SK-N-MC (cell line): ENCODE results near the gene YPEL3.
A peak's percentile ranks its signal among the peaks of the same experiment; 100 is the strongest.

Source experiments
- DNase-seq: peaks from one replicate; pipeline ENCODE4 v3.0.0-alpha.2; 2011; ENCODE audit warnings: low read depth, low spot score
- H3K27ac ChIP-seq: fragments of 200-600 bp; sonication (generic); 2 replicates; pipeline ENCODE4 v1.5.1; 2016; ENCODE audit warnings: mixed run types
- H3K36me3 ChIP-seq: fragments of 200-600 bp; sonication (generic); 2 replicates; pipeline ENCODE4 v1.6.1; 2017; ENCODE audit warnings: antibody characterized with exemption, low read length, mixed read lengths; ENCODE audit not compliant: insufficient read depth
- H3K4me3 ChIP-seq: fragments of 200-600 bp; sonication (generic); 2 replicates; pipeline ENCODE4 v1.5.1; 2016
- H3K9ac ChIP-seq: fragments of 200-600 bp; sonication (generic); 2 replicates; pipeline ENCODE4 v1.8.0; 2017; ENCODE audit warnings: mixed run types, mixed read lengths; ENCODE audit not compliant: insufficient read length
- H3K9me3 ChIP-seq: fragments of 200-600 bp; sonication (generic); 2 replicates; pipeline ENCODE4 v1.6.1; 2017; ENCODE audit warnings: low read depth, mild to moderate bottlenecking, antibody characterized with exemption, low read length, moderate library complexity, mixed read lengths
- EZH2 ChIP-seq: fragments of 200-600 bp; sonication (generic); IDR thresholded peaks from one replicate; pipeline ENCODE4 v1.6.1; 2017; ENCODE audit warnings: antibody characterized with exemption
- FOXP2 ChIP-seq: optimal IDR thresholded peaks from 2 replicates; pipeline ENCODE3; 2011; ENCODE audit warnings: mild to moderate bottlenecking, moderate library complexity; ENCODE audit not compliant: insufficient read depth; ENCODE audit errors: extremely low read length, control extremely low read depth
- POLR2AphosphoS5 ChIP-seq: IDR thresholded peaks from 2 replicates; pipeline ENCODE4 v1.6.1; 2012; ENCODE audit warnings: mild to moderate bottlenecking, low read depth, low read length, borderline replicate concordance

YPEL3 gene

DNA sequence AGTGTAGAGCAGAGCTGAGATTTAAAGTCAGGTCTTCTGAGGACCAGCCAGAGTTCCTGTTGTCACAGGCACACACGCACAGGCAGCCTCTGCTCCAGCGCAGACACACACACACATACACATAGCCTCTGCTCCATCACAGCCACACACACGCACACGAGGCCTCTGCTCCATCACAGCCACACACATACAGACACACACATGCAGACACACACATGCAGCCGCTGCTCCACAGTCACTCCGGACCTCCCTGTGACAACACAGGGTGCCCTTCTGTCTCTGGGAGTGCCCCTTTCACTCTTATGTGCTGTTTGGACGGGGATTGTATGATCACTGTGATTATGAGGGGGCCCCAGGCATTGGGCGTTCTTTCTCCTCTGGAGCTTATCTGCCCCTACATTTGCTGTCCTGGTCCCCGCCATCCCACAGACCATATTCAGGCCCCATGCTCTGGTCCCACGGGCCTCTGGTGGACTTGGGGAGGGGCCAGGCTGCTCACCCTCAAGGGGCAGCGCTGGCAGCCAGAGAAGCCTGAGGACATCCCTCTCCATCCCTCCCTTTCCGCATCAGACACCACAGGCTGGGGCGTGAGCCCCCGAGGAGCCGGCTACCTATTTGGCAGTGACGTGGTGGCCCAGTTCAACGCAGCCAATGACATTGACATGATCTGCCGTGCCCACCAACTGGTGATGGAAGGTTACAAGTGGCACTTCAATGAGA is 11.8 kb downstream of the YPEL3 start:
- H3K9me3 ChIP-seq: no peaks in the 10 kb centered on the region
- no peak overlapping the region for H3K4me3 ChIP-seq
- no peak for DNase-seq
- no peak overlapping the region for H3K27ac ChIP-seq
- no peak overlapping the region for H3K9ac ChIP-seq
- TF ChIP-seq POLR2AphosphoS5 (no peak), EZH2 (no peak), FOXP2 (no peak)
- peaks cover 56% of the 10 kb centered on the region for H3K36me3 ChIP-seq

DNA sequence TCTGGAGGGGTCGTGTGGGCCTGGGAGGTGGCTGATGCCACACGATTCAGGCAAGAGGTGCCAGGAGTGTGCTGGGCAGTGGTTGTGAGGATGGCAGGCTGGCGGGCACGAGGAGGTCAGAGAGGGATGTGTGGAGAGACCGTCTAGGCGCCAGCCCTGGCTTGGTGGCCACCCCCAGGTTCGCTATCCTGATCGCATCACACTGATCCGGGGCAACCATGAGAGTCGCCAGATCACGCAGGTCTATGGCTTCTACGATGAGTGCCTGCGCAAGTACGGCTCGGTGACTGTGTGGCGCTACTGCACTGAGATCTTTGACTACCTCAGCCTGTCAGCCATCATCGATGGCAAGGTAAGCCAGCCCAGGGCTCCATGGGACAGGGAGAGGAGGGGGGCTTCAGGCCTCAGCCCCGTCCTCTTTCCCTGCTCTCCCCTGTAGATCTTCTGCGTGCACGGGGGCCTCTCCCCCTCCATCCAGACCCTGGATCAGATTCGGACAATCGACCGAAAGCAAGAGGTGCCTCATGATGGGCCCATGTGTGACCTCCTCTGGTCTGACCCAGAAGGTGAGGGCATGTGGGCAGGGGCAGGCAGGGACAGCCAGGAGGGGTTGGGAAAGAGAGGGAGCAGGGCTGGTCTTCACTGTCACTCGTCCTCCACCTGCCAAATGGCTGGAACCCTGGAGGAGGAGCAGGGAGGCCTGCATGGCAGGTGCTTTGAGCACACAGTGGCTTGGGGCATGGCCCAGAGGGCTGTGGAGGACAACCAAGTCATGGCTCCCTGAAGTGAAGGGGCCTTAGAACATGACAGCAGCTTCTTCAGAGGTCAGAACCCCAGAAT is 12.6 kb downstream of the YPEL3 start:
- Histone ChIP-seq H3K36me3 (peaks cover 62% of the 10 kb centered on the region), H3K9me3 (no peaks in the 10 kb centered on the region), H3K9ac (no peak overlapping the region), H3K27ac (no peak overlapping the region), H3K4me3 (no peak overlapping the region)
- TF ChIP-seq EZH2: no peak
- no peak for TF ChIP-seq FOXP2
- TF ChIP-seq POLR2AphosphoS5: no peak
- no peak for DNase-seq

DNA sequence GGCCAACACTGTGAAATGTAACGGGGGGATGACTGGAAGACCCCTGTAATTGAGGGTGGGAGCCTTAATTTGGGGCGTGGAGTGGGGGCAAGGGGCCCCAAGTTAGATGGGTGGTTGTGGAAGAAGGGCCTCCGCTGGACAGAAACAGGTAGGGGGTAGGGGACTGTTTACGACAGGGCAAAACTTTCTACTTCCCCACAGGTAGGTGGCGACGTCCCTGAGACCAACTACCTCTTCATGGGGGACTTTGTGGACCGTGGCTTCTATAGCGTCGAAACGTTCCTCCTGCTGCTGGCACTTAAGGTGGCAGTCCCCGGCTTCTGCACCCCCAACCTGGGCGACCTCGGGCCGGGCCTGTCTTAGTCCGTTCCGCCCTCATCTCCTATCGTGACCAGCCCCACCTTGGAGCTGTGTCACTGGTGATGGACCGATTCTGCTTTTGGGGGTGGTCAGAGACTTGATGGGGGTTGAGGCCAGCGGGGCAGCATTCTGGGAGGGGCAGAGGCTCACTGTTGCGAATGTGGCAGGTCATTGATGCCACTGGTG is 13.4 kb downstream of the YPEL3 start:
- peaks cover 70% of the 10 kb centered on the region for H3K36me3 ChIP-seq
- TF ChIP-seq EZH2 (no peak), POLR2AphosphoS5 (no peak), FOXP2 (no peak)
- H3K9ac ChIP-seq: no peak overlapping the region
- no peak for DNase-seq
- no peak overlapping the region for H3K4me3 ChIP-seq
- no peak overlapping the region for H3K27ac ChIP-seq
- no peaks in the 10 kb centered on the region for H3K9me3 ChIP-seq

DNA sequence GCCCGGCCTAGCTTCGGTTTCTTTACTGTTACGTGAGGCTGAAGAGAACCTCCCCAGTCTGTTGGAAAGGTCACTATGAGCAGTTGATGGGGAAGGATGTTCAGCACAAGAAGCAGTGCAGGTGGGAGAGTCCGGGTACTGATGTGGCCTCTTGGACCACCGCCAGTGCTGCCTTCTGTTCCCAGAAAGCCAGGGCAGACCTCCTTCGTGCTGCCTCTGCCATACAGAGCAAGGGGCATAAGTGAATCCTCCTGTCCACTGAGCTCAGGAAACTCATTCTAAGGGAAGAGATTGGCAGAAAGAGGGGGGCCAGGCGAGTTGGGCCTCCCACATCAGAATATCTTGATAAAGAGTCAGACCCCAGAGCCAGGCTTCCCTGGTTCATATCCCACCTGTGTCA is 16.5 kb downstream of the YPEL3 start:
- H3K9me3 ChIP-seq: no peaks in the 10 kb centered on the region
- no peak for DNase-seq
- TF ChIP-seq POLR2AphosphoS5 (no peak), EZH2 (no peak), FOXP2 (no peak)
- H3K9ac ChIP-seq: no peak overlapping the region
- no peak overlapping the region for H3K4me3 ChIP-seq
- peaks cover 63% of the 10 kb centered on the region for H3K36me3 ChIP-seq
- no peak overlapping the region for H3K27ac ChIP-seq

DNA sequence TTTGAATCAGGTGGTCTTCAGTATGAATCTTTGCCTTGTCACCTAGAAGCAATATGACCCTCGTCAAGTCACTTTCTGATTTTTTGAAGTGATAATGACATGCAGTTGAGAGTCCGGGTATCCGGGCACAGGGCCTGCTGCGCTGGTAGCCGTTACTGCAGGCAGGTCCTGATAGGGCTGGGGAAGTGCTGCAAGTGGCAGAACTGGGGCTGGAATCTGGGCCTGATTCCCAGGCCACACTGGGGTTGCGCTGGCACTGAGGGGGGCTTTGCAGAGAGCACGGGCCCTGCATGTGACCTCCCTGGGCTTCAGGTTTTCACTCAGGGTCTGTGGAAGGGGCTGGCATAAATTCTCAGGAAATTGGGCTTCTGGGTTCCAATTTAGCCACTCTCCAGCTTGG is 17.3 kb downstream of the YPEL3 start:
- H3K4me3 ChIP-seq: no peak overlapping the region
- DNase-seq: no peak
- TF ChIP-seq FOXP2: no peak
- no peak for TF ChIP-seq EZH2
- TF ChIP-seq POLR2AphosphoS5: no peak
- H3K9me3 ChIP-seq: no peaks in the 10 kb centered on the region
- no peak overlapping the region for H3K9ac ChIP-seq
- H3K36me3 ChIP-seq: peaks cover 56% of the 10 kb centered on the region
- H3K27ac ChIP-seq: no peak overlapping the region

DNA sequence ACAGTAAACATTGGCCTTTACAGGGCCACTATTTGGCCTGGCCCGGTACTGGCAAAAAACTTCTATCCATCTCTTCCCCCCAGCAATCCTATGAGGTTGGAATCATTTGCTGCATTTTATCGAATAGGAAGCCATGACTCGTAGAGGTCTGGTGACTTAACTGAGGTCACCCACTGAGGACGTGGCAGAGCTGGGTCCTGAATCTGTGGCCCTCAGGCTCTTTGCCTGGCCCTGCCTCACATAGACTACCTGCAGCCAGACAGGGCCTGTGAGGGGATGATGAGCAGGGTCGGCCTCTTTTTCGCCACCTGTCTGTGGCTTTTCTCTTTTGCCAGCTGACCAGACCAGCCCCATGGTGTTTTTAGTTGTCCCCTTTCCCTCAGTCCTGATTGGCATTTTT is 18.4 kb downstream of the YPEL3 start:
- TF ChIP-seq FOXP2 (no peak), POLR2AphosphoS5 (no peak), EZH2 (no peak)
- no peak for DNase-seq
- Histone ChIP-seq H3K4me3 (peak overlapping the region; percentile 79; the same call in 1 of the 2 replicates), H3K27ac (no peak overlapping the region), H3K9me3 (no peaks in the 10 kb centered on the region), H3K36me3 (peaks cover 45% of the 10 kb centered on the region), H3K9ac (no peak overlapping the region)

DNA sequence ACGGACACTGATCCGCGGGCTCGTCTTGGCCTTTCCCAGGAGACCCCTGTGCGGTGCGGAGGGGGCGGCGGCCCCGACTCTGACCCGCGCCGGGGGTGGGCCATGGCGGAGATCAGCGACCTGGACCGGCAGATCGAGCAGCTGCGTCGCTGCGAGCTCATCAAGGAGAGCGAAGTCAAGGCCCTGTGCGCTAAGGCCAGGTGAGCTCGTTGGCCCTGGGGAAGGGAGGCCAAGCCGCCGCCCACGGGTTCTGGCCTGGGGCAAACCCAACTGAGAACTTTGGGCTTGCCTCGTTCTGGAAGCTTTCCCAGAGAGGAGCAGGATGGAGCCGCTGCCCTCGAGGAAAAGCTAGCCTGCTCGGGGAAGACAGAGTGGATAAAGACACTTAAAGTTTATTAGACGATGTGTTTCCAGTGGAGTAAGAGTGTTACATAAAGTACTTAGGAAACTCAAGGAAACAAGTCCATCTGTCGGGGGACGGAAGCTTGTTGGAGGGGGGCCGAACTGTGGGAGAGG is 19.7 kb downstream of the YPEL3 start:
- H3K27ac ChIP-seq: no peak overlapping the region; the same call in none of the 2 replicates
- H3K9ac ChIP-seq: peak overlapping the region; percentile 91
- H3K36me3 ChIP-seq: peaks cover 47% of the 10 kb centered on the region
- no peaks in the 10 kb centered on the region for H3K9me3 ChIP-seq
- H3K4me3 ChIP-seq: peak overlapping the region; percentile 79
- no peak for DNase-seq
- TF ChIP-seq FOXP2 (no peak), EZH2 (no peak), POLR2AphosphoS5 (no peak)

DNA sequence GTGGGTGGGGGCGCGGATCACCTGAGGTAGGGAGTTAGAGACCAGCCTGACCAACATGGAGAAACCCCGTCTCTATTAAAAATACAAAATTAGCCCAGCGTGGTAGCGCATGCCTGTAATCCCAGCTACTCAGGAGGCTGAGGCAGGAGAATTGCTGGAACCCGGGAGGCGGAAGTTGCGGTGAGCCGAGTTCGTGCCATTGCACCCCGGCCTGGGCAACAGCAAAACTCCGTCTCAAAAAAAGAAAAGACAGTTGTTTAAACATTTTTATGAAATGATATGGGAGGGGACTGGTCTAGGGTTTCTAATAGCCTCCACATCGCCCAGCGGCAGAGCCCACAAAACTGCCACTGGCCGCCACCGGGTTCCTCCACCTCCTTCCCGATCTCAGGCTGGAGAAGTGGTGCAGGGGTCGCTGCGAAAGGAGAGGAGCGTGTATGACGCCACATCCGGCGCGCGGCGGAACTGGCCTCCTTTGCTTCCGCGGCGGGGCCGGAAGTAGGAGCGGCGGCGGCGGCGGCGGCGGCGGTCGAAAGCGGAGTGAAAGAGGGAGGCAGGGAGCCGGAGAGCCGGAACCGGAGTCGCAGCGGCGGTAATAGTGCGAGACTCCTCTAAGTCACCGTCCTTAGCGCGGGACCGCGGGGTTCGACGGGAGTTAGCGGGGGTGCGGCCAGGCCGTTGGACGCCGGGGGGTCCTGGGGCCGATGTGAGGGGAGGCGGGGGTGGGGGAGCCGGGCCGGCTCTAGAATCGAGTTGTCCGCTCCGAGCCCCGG is 20.3 kb downstream of the YPEL3 start, which contains the start of gene PPP4C:
PPP4C (plus strand) TSS at position 492 of the 773 bp plus-strand sequence. CDS start 384 bp downstream, outside the sequence.
- peak within 1 kb of the TSS; percentile 91 for H3K9ac ChIP-seq
- peak within 1 kb of the TSS; percentile 91 for H3K27ac ChIP-seq
- H3K36me3 ChIP-seq: peaks cover 47% of the 10 kb centered on the region
- H3K9me3 ChIP-seq: no peaks in the 10 kb centered on the region
- H3K4me3 ChIP-seq: peak within 1 kb of the TSS; percentile 79
- peak; percentile 37 for DNase-seq
- TF ChIP-seq FOXP2 (no peak), POLR2AphosphoS5 (peak; percentile 99), EZH2 (no peak)
